BJ (cell line): ENCODE measurements around the gene CXCR5. TPM values are rescaled to one million over a fixed set of nuclear protein-coding genes. Genes with fewer than 3 reads are reported as not detected.

Experiments used
- CTCF ChIA-PET: fragments of 350-600 bp; formaldehyde crosslinking; extraction: SDS; loops from one replicate; lab custom pipeline; 2021; ENCODE audit warnings: antibody characterized with exemption, inconsistent platforms; lab: Yijun Ruan, JAX
- POLR2A ChIA-PET: fragments of 300-600 bp; sonication (Branson Sonifier 250); formaldehyde crosslinking; extraction: SDS; loops from one replicate; lab custom pipeline; 2021; ENCODE audit warnings: antibody characterized with exemption; lab: Charles Lee
- DNase-seq: peaks from one replicate; pipeline ENCODE4 v3.0.0-alpha.2; 2011; ENCODE audit warnings: low read depth
- H3K27me3 ChIP-seq: 2 replicates; pipeline ENCODE4 v1.6.0; 2011; ENCODE audit warnings: low read length; ENCODE audit not compliant: control insufficient read depth, insufficient read depth
- H3K36me3 ChIP-seq: 2 replicates; pipeline ENCODE4 v1.5.1; 2011; ENCODE audit warnings: low read length; ENCODE audit not compliant: control insufficient read depth, insufficient read depth
- H3K4me3 ChIP-seq: 2 replicates; pipeline ENCODE4 v1.5.1; 2011; ENCODE audit warnings: low read depth, mild to moderate bottlenecking, control low read depth, low read length
- CTCF ChIP-seq: IDR thresholded peaks from 2 replicates; pipeline ENCODE4 v1.5.1; 2011; ENCODE audit warnings: low read depth, mild to moderate bottlenecking, control low read depth, inconsistent platforms, low read length, moderate library complexity; ENCODE audit not compliant: insufficient read depth
- polyA plus RNA-seq: library from polyadenylated mRNA; depleted of rRNA; stranded (reverse); fragments of >200 nt; gene quantifications from 2 replicates; pipeline ENCODE4 v1.2.3, GENCODE V29; 2011

The CXCR5 gene
- polyA plus RNA-seq, 1 experiment, result not detected

GRCh38 chr11:118923721-118924587, 40.3 kb downstream of the CXCR5 start:
- ChIA-PET CTCF (interaction anchor here (1.8 to 2.4 kb wide), 4 partner anchors 7 to 234 kb away, joined by 6 to 12 read pairs (median 9); no protein-coding TSS in a partner anchor), POLR2A (no interaction called here)
- no peak for DNase-seq

GRCh38 chr11:118924591-118925585, 41.2 kb downstream of the CXCR5 start:
- TF ChIP-seq CTCF, result no peak
- CTCF ChIA-PET, result interaction anchor here (0.6 to 2.4 kb wide), 14 partner anchors 9 to 277 kb away, joined by 3 to 11 read pairs (median 4); partner anchors contain the start of genes DDX6 and UPK2
- Histone ChIP-seq H3K36me3 (0 out of 2 replicates have a peak, but pooled peaks cover 2% of the 10 kb centered on the region), H3K27me3 (no peaks in the 10 kb centered on the region), H3K4me3 (peak overlapping the region; percentile 99)
- DNase-seq, result no peak
- POLR2A ChIA-PET, result no interaction called here

More at GRCh38 chr11:118923721-118924587, 40.3 kb downstream of the CXCR5 start:
- Histone ChIP-seq H3K4me3 (peak overlapping the region; percentile 99), H3K27me3 (no peaks in the 10 kb centered on the region), H3K36me3 (0 out of 2 replicates have a peak, but pooled peaks cover 2% of the 10 kb centered on the region)
- TF ChIP-seq CTCF, result no peak

- POLR2A ChIA-PET, result no interaction called here
- H3K27me3 ChIP-seq, result no peaks in the 10 kb centered on the region
- H3K36me3 ChIP-seq, result 0 out of 2 replicates have a peak, but pooled peaks cover under 1% of the 10 kb centered on the region
- no peak for DNase-seq
- H3K4me3 ChIP-seq, result no peak overlapping the region; the same call in 1 of the 2 replicates
- no peak for TF ChIP-seq CTCF
- CTCF ChIA-PET, result interaction anchor here (0.6 to 6.1 kb wide), 31 partner anchors 8 to 333 kb away, joined by 3 to 108 read pairs (median 4); partner anchors contain the start of genes CXCR5 and DDX6
These were observed 43.9 kb downstream of the CXCR5 start for GRCh38 chr11:118927554-118928100.

GRCh38 chr11:118928101-118928869, 44.6 kb downstream of the CXCR5 start:
- POLR2A ChIA-PET, result no interaction called here
- CTCF ChIA-PET, result interaction anchor here (0.6 to 6.1 kb wide), 31 partner anchors 8 to 334 kb away, joined by 3 to 108 read pairs (median 4); partner anchors contain the start of genes CXCR5 and DDX6

More at GRCh38 chr11:118928101-118928869, 44.6 kb downstream of the CXCR5 start:
- H3K36me3 ChIP-seq, result no peaks in the 10 kb centered on the region
- TF ChIP-seq CTCF, result peak; percentile 92
- peak overlapping the region; percentile 72 for H3K4me3 ChIP-seq
- H3K27me3 ChIP-seq, result no peaks in the 10 kb centered on the region
- no peak for DNase-seq
